RWPE2 (cell line): ENCODE measurements around the gene STRN3.
A peak's percentile ranks its signal among the peaks of the same experiment; 100 is the strongest.
"Not testable (repeated sequence)": the region's sequence is repeated elsewhere in the genome, so short reads cannot be mapped to it uniquely, and the experiment has no call there.

ENCODE experiments used
- ATAC-seq: fragments of 200-7000 bp; cut with Tn5 transposase; 3 replicates; pipeline ENCODE4 v1.9.1; 2021; ENCODE audit warnings: low read depth
- DNase-seq: peaks from one replicate; pipeline ENCODE4 v3.0.0-alpha.2; 2020; ENCODE audit warnings: low spot score
- H3K27ac ChIP-seq: fragments of 450-650 bp; 2 replicates; pipeline ENCODE4 v1.5.1; 2017; ENCODE audit warnings: mild to moderate bottlenecking; ENCODE audit not compliant: poor library complexity, severe bottlenecking
- H3K27me3 ChIP-seq: fragments of 250-450 bp; sonication (Bioruptor Pico); 2 replicates; pipeline ENCODE4 v1.5.1; 2021; ENCODE audit warnings: mild to moderate bottlenecking, moderate library complexity; ENCODE audit not compliant: insufficient read depth, poor library complexity, severe bottlenecking
- H3K36me3 ChIP-seq: fragments of 250-450 bp; sonication (Bioruptor Pico); 2 replicates; pipeline ENCODE4 v1.5.1; 2020; ENCODE audit warnings: low read depth, mild to moderate bottlenecking, moderate library complexity
- H3K4me1 ChIP-seq: fragments of 250-450 bp; sonication (Bioruptor Pico); 2 replicates; pipeline ENCODE4 v1.5.1; 2021; ENCODE audit warnings: mild to moderate bottlenecking, moderate library complexity; ENCODE audit not compliant: insufficient read depth, poor library complexity, severe bottlenecking
- H3K4me3 ChIP-seq: fragments of 250-450 bp; sonication (Bioruptor Pico); 2 replicates; pipeline ENCODE4 v1.5.1; 2021; ENCODE audit warnings: mild to moderate bottlenecking, moderate library complexity; ENCODE audit not compliant: severe bottlenecking
- H3K9me3 ChIP-seq: fragments of 250-450 bp; sonication (Bioruptor Pico); 2 replicates; pipeline ENCODE4 v1.5.1; 2021; ENCODE audit warnings: mild to moderate bottlenecking, moderate library complexity; ENCODE audit not compliant: severe bottlenecking
- CTCF ChIP-seq: fragments of 450-650 bp; IDR thresholded peaks from one replicate; pipeline ENCODE4 v1.5.1; 2017; ENCODE audit warnings: mild to moderate bottlenecking, moderate library complexity; ENCODE audit not compliant: poor library complexity, severe bottlenecking

The STRN3 gene

GRCh38 chr14:30966415-30967363 lies 59.5 kb downstream of the STRN3 start:
- H3K9me3 ChIP-seq, result no peaks in the 10 kb centered on the region
- peak; percentile 87 for ATAC-seq
- H3K4me1 ChIP-seq, result peaks cover 26% of the 10 kb centered on the region
- H3K27me3 ChIP-seq, result no peaks in the 10 kb centered on the region
- TF ChIP-seq CTCF, result no peak
- peaks cover 3% of the 10 kb centered on the region; the same call in 1 of the 2 replicates for H3K36me3 ChIP-seq
- DNase-seq, result peak; percentile 80
- H3K4me3 ChIP-seq, result no peak overlapping the region
- peak overlapping the region; percentile 68 for H3K27ac ChIP-seq

DNA sequence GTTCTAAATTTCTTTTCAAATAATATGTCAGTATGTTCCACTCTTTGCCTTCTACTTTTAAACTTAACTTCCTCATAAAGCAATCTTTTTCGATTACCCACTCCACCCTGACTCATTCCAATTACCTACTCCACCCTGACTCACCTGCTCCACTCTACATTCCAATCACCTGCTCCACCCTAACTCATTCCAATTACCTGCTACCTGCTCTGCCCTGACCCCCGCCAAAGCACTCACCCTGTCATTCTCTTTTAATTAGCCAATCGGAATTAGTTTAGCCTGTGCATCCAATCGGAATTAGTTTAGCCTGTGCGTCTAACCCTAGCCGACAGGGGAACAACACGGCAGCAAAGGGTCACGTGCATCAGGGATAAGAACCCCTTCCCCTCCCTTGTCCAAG lies 60.3 kb downstream of the STRN3 start:
- DNase-seq, H3K4me3 ChIP-seq, H3K27me3 ChIP-seq, H3K9me3 ChIP-seq, H3K36me3 ChIP-seq: not testable (repeated sequence)
- H3K27ac ChIP-seq, result peak overlapping the region; percentile 68
- peaks cover 23% of the 10 kb centered on the region for H3K4me1 ChIP-seq
- peak; percentile 67 for ATAC-seq

GRCh38 chr14:30962537-30962936 lies 63.6 kb downstream of the STRN3 start:
- not testable (repeated sequence) for ATAC-seq, H3K27me3 ChIP-seq, H3K9me3 ChIP-seq, H3K4me3 ChIP-seq, H3K36me3 ChIP-seq, DNase-seq, H3K27ac ChIP-seq
- peaks cover 19% of the 10 kb centered on the region for H3K4me1 ChIP-seq

DNA sequence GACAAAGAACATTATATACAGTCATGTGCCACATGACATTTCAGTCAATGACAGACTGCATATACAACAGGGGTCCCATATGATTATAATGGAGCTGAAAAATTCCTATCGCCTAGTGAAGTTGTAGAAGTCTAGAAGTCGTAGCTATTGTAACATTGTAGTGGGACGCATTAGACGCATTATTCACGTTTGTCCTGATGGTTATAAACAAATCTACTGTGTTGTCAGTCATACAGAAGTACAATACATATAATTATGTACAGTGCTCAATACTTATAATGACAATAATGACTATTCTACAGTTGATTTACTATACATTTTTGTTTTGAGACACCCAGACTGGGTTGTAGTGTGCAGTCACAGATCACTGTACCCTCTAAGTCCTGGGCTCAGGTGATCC lies 64.8 kb downstream of the STRN3 start:
- Histone ChIP-seq H3K36me3 (peaks cover 12% of the 10 kb centered on the region; the same call in 1 of the 2 replicates), H3K27ac (no peak overlapping the region), H3K4me1 (peaks cover 12% of the 10 kb centered on the region), H3K4me3 (no peak overlapping the region), H3K9me3 (no peaks in the 10 kb centered on the region), H3K27me3 (no peaks in the 10 kb centered on the region)
- no peak for TF ChIP-seq CTCF
- DNase-seq, result no peak
- ATAC-seq, result no peak

GRCh38 chr14:30960216-30960615 lies 66.0 kb downstream of the STRN3 start:
- no peak for TF ChIP-seq CTCF
- DNase-seq, result no peak
- H3K36me3 ChIP-seq, result peaks cover 23% of the 10 kb centered on the region

More at GRCh38 chr14:30960216-30960615, 66.0 kb downstream of the STRN3 start:
- H3K4me3 ChIP-seq, result no peak overlapping the region
- H3K27ac ChIP-seq, result no peak overlapping the region
- no peaks in the 10 kb centered on the region for H3K27me3 ChIP-seq
- H3K4me1 ChIP-seq, result peaks cover 1% of the 10 kb centered on the region
- ATAC-seq, result no peak
- H3K9me3 ChIP-seq, result no peaks in the 10 kb centered on the region
